ENCODE data around the gene RIMKLA. TPM values are rescaled to one million over a fixed set of nuclear protein-coding genes. Genes with fewer than 3 reads are reported as not detected.

The RIMKLA gene, protein sequence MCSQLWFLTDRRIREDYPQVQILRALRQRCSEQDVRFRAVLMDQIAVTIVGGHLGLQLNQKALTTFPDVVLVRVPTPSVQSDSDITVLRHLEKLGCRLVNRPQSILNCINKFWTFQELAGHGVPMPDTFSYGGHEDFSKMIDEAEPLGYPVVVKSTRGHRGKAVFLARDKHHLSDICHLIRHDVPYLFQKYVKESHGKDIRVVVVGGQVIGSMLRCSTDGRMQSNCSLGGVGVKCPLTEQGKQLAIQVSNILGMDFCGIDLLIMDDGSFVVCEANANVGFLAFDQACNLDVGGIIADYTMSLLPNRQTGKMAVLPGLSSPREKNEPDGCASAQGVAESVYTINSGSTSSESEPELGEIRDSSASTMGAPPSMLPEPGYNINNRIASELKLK
- 3.0 and 3.7 TPM in 2 replicates for total RNA-seq (2014; rRNA removed; shearing (Covaris generic))

- DNase-seq (ENCODE audit: low read depth) = peak; percentile 85
These were observed at the start of gene RIMKLA for GRCh38 chr1:42380586-42381279. RIMKLA (plus strand) TSS chr1:42380792; CDS start chr1:42380935, 143 bp downstream.

DNA sequence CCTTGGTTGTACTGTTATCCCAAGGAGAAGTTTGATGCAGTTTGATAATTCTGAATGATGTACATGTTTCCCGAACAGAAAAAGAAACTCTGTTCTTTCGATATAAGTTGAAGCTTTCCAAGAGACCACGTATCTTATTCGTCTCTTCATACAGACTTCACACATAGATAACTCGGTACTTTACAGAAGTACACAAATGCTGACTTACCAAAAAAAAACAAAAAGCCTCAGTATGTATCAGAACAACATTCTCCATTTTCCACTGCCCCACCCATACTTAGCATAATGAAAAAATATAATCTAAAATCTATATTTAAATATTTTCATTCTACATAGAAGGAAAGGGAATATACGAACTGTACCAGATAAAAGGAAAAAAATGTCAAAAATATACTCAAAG is 47.7 kb upstream of the RIMKLA start:
- DNase-seq (ENCODE audit: low read depth) = no peak

GRCh38 chr1:42333662-42334239 is 46.8 kb upstream of the RIMKLA start:
- no peak for DNase-seq (ENCODE audit: low read depth)

- DNase-seq (ENCODE audit: low read depth) = peak; percentile 78
These were observed 46.1 kb upstream of the RIMKLA start for GRCh38 chr1:42334240-42335049.

DNA sequence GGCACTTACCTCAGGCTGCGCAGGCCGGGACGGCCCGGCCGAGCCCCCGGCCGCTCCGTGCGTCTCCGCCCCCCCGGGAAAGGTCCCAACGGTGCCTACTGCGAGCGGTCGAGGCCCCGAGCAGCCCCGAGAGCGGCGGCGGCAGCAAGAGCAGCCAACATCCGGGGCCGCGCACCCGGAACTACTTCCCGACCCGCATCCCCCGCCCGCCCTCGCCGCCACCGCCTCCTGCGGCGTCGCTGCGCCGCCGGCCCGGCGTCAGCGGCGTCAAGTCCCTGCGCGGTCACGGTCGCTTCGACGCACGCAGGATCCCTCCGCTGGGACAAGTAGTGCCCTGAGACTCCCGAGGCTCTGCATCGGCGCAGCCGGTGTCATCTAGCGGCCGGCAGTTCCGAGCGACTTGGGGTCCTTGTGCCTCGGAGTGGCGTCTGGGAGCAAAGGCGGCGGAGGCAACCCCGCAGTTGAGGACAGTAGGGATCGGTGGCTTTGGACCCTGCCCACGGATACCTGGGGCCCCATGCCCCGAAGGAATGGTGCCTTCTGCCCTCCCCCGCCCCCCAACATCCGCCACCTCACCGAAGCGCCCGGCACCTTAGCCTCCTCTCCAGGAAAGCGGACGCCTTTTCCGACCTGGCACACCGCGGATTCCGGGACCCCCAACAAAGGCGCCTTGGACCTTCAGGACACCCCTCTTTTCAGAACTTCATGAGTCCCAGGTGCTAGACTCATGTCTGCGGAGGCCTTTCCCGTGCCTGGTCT is 45.4 kb upstream of the RIMKLA start, which contains the start of gene FOXJ3:
Gene FOXJ3, minus strand, starts transcription at position 186 of the 759 bp plus-strand sequence. CDS start 24,142 bp downstream, outside the sequence.
- DNase-seq (ENCODE audit: low read depth) = peak; percentile 96

- DNase-seq (ENCODE audit: low read depth) = peak; percentile 43
These were observed 44.6 kb upstream of the RIMKLA start for GRCh38 chr1:42335809-42336518.

- DNase-seq (ENCODE audit: low read depth) = no peak
These were observed 43.6 kb upstream of the RIMKLA start for GRCh38 chr1:42336978-42337377.

- DNase-seq (ENCODE audit: low read depth) = peak; percentile 64
These were observed 40.5 kb upstream of the RIMKLA start for GRCh38 chr1:42340093-42340492.

DNA sequence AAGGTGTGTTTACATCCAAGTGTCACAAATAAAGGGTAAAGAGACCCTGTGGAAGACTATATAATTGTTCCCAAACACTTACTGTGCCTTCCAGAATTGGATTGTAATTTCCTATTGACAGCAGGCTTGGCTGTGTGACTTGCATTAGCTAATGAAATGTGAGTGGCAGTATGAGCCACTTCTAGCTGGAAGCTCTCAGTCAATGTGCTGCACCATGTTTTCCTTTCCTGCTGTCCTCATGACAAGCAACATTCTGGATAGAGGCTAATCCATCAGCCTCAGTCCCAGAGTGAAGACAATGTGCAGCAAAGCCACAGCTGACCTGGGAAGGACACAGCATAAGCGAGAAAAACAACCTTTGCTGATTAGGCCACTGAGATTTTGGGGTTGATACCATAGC is 39.7 kb upstream of the RIMKLA start:
- no peak for DNase-seq (ENCODE audit: low read depth)

- DNase-seq (ENCODE audit: low read depth) = no peak
These were observed 37.5 kb upstream of the RIMKLA start for GRCh38 chr1:42343049-42343448.

DNA sequence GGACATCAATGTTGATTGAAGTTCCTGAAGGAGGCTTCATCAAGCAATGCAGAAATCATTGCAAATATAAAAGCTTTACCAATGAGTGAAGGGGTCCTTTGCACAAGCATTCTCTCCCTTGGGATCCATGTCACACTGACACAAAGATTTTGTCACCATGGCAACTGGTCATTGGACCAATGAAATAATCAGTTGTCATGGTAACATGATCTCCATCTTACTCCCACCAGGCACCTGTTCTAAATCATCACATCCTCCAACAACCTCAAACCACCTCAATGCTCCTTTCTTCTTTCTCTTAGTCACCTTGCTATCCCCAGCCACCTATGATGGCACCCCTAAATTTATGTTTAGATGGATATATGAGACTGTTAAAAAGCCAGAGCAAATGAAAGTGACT is 32.1 kb upstream of the RIMKLA start:
- no peak for DNase-seq (ENCODE audit: low read depth)

DNA sequence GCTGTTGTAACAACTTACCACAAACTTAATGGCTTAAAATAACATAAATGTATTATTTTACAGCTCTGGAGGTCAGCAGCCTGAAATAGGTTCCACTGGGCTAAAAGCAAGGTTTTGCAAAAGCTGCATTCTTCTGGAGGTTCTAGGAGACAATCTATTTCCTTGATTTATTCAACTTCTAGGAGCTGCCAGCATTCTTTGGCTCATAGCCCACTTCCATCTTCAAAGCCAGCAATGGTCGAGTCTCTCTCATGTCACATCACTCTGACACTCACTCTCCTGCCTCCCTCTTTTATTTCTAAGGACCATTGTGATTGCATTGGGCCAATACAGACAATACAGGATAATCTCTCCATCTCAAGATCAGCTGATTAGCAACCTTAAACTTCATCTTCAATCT is 30.5 kb upstream of the RIMKLA start:
- no peak for DNase-seq (ENCODE audit: low read depth)

DNA sequence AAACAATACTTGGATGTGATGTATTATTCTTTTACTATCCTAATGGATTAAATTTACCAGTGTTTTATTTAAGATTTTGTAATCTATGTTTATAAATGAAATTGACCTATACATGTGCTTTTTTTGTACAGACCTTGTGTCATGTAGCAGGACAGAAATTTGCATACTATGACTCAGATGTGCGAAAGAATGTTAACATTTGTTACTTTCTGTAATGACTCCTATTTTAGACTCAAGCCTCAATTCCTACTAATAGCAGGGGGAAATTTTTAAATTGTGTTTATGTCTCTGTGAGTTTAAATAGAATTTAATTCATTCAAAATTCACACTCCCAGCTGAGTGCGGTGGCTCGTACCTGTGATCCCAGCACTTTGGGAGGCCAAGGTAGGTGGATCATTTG is 21.8 kb upstream of the RIMKLA start:
- no peak for DNase-seq (ENCODE audit: low read depth)

- DNase-seq (ENCODE audit: low read depth) = no peak
These were observed 21.1 kb upstream of the RIMKLA start for GRCh38 chr1:42359466-42359865.

DNA sequence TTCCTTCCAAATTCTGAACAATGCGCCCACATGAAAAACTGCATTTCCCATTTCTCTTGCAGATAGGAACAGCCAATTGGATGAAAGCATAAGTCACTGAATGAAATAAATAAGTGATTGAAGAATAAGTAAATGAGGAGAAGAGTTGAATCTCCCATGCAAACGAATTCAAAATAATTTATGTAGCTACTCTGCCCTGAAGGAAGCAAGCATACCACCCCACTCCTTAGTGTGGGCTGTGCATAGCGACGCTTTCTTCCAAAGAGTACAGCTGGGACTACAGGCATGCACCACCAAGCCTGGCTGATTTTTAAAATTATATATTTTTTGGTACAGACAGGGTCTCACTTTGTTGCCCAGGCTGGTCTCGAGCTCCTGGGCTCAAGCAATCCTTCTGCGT is 16.5 kb upstream of the RIMKLA start:
- no peak for DNase-seq (ENCODE audit: low read depth)

DNA sequence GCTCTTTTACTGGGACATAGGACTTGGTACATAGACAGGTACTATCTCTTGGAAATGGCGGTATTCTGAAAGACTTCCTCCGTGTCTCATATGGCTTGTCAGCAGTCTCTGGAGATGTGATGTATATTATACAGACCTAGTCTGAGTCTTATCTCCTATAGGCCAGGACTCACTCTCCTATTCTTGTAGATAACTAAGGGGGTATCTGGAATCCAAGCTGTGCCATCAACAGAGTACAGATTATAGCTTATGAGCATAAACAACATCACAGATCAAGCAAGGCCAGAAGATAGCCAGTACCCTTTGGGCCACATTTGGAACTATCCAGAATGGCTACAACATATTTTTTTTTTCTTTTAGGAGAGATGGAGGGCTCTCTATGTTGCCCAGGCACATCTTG is 16.1 kb upstream of the RIMKLA start:
- no peak for DNase-seq (ENCODE audit: low read depth)

- DNase-seq (ENCODE audit: low read depth) = no peak
These were observed 15.5 kb upstream of the RIMKLA start for GRCh38 chr1:42365118-42365517.

- no peak for DNase-seq (ENCODE audit: low read depth)
These were observed 12.3 kb upstream of the RIMKLA start for GRCh38 chr1:42368096-42368795.

- DNase-seq (ENCODE audit: low read depth) = no peak
These were observed 11.1 kb upstream of the RIMKLA start for GRCh38 chr1:42369471-42369870.
